Right lobe of liver (tissue), 4 donors: ENCODE measurements around the gene C15orf62.

Experiments used
- CTCF ChIP-seq, 4 donors: fragments of 200-600 bp in 3 of 4; fragments of 450-650 bp in 1 of 4; IDR thresholded peaks; one replicate each; pipeline versions ENCODE4 v1.5.1 to v1.8.0; 2016 to 2022; ENCODE audit warnings: antibody characterized with exemption in 4 of 4, mild to moderate bottlenecking in 2 of 4
- POLR2A ChIP-seq: fragments of 450-650 bp; IDR thresholded peaks from one replicate; pipeline ENCODE4 v1.6.1; 2017; ENCODE audit warnings: antibody characterized with exemption, mild to moderate bottlenecking
- donor health status: DM: no; HTN: no; CAD: no.
- donor health status: DM: no; HTN: no; CAD: no.
- donor health status: DM: no; HTN: yes; CAD: no.

- TF ChIP-seq POLR2A (no peak), CTCF (IDR thresholded peaks at IDR 0.05) (no peak)
Observed at GRCh38 chr15:40773496-40773895, 3.7 kb downstream of the C15orf62 start.
